Neural cell (in vitro differentiated cells): Measurements from ENCODE around the gene CST9L.

ENCODE experiments used
- CTCF ChIP-seq: fragments of 450-650 bp; IDR thresholded peaks from 2 replicates; pipeline ENCODE4 v1.5.1; 2014; ENCODE audit warnings: antibody characterized with exemption, mild to moderate bottlenecking, moderate library complexity; ENCODE audit not compliant: poor library complexity, severe bottlenecking
- EP300 ChIP-seq: fragments of 450-650 bp; conservative IDR thresholded peaks from 2 replicates; pipeline ENCODE4 v1.6.1; 2014; ENCODE audit warnings: antibody characterized with exemption, mild to moderate bottlenecking, moderate library complexity; ENCODE audit not compliant: poor library complexity, severe bottlenecking
- SMC3 ChIP-seq: fragments of 450-650 bp; conservative IDR thresholded peaks from 2 replicates; pipeline ENCODE4 v1.6.1; 2014; ENCODE audit warnings: antibody characterized with exemption, mild to moderate bottlenecking, moderate library complexity; ENCODE audit not compliant: poor library complexity

GRCh38 chr20:23603321-23603720 is 35.0 kb upstream of the CST9L start:
- TF ChIP-seq EP300 (no peak), CTCF (no peak), SMC3 (no peak)
